Endothelial cell of umbilical vein (primary cell): ENCODE data around the gene OPCML. TPM values are rescaled to one million over a fixed set of nuclear protein-coding genes. Genes with fewer than 3 reads are reported as not detected.

Experiments
- BruUV-seq: library from RNA; stranded (reverse); fragments of 400-500 nt; replicated peaks from 2 replicates; lab custom pipeline; 2021; lab: Mats Ljungman, UMichigan
- CTCF ChIA-PET: fragments of 300-600, 350-600 bp; sonication (Branson Sonifier 250); formaldehyde crosslinking; loops from one replicate; lab custom pipeline; 2021; ENCODE audit warnings: antibody characterized with exemption, inconsistent platforms; lab: Charles Lee
- POLR2A ChIA-PET: fragments of 300-600, 350-600 bp; sonication (Branson Sonifier 250); formaldehyde crosslinking; loops from one replicate; lab custom pipeline; 2021; ENCODE audit warnings: antibody characterized with exemption, inconsistent platforms; lab: Charles Lee
- DNase-seq: peaks from one replicate; pipeline ENCODE4 v3.0.0-alpha.2; 2011; ENCODE audit warnings: low read depth, low spot score
- FAIRE-seq: peaks from 2 replicates; lab custom pipeline; 2011; peaks lifted over from hg19 to GRCh38; lab: Jason Lieb, UNC
- H2AFZ ChIP-seq: 2 replicates; pipeline ENCODE4 v1.6.0; 2012; ENCODE audit warnings: low read depth, low read length, control low read depth, inconsistent platforms
- H3K27ac ChIP-seq: 2 replicates; pipeline ENCODE4 v1.5.1; 2011; ENCODE audit warnings: low read depth, mild to moderate bottlenecking, control low read depth, low read length, moderate library complexity; ENCODE audit not compliant: insufficient read depth
- H3K27me3 ChIP-seq, 2 experiments: 2 replicates each; pipeline versions ENCODE4 v1.6.0 to v1.6.1; 2011; ENCODE audit warnings: low read length in 2 of 2, mixed read lengths in 1 of 2; ENCODE audit not compliant: control insufficient read depth in 2 of 2, insufficient read depth in 2 of 2
- H3K36me3 ChIP-seq, 2 experiments: 2 replicates in 1 of 2; 3 replicates in 1 of 2; pipeline ENCODE4 v1.5.1; 2011; ENCODE audit warnings: low read length in 2 of 2, mild to moderate bottlenecking in 1 of 2, moderate library complexity in 1 of 2; ENCODE audit not compliant: control insufficient read depth in 2 of 2, insufficient read depth in 2 of 2; ENCODE audit errors: extremely low read depth in 1 of 2
- H3K4me1 ChIP-seq: 3 replicates; pipeline ENCODE4 v1.5.1; 2011; ENCODE audit warnings: mild to moderate bottlenecking, low read length; ENCODE audit not compliant: control insufficient read depth, insufficient read depth; ENCODE audit errors: extremely low read depth
- H3K4me2 ChIP-seq: 2 replicates; pipeline ENCODE4 v1.6.1; 2011; ENCODE audit warnings: low read length, control low read depth, mixed read lengths; ENCODE audit not compliant: insufficient read depth
- H3K4me3 ChIP-seq, 3 experiments: fragments of 200-600 bp in 1 of 3; sonication (generic), shearing (Covaris generic) in 1 of 3; replicated peaks in 1 of 3; 2 replicates each; pipeline ENCODE4 v1.5.1; 2011 to 2016; ENCODE audit warnings: control low read depth in 3 of 3, low read length in 3 of 3, mild to moderate bottlenecking in 2 of 3, inconsistent platforms in 1 of 3, low read depth in 1 of 3, moderate library complexity in 1 of 3; ENCODE audit not compliant: insufficient read depth in 1 of 3
- H3K79me2 ChIP-seq: 2 replicates; pipeline ENCODE4 v1.6.0; 2012; ENCODE audit warnings: low read length, inconsistent platforms; ENCODE audit not compliant: control insufficient read depth, insufficient read depth
- H3K9ac ChIP-seq: replicated peaks from 2 replicates; pipeline ENCODE3; 2011; ENCODE audit warnings: low read length, control low read depth; ENCODE audit not compliant: insufficient read depth; ENCODE audit errors: extremely low read depth
- H3K9me1 ChIP-seq: replicated peaks from 3 replicates; pipeline ENCODE4 v1.6.0; 2011; ENCODE audit warnings: mild to moderate bottlenecking, low read length; ENCODE audit not compliant: control insufficient read depth, insufficient read depth; ENCODE audit errors: extremely low read depth
- H3K9me3 ChIP-seq: replicated peaks from 2 replicates; pipeline ENCODE4 v1.5.1; 2012; ENCODE audit warnings: low read length, inconsistent platforms; ENCODE audit not compliant: control insufficient read depth, insufficient read depth
- H4K20me1 ChIP-seq: replicated peaks from 2 replicates; pipeline ENCODE3; 2011; ENCODE audit warnings: mild to moderate bottlenecking, low read length; ENCODE audit not compliant: control insufficient read depth, insufficient read depth; ENCODE audit errors: extremely low read depth
- EZH2 ChIP-seq: IDR thresholded peaks from 2 replicates; pipeline ENCODE4 v1.6.1; 2012; ENCODE audit warnings: borderline replicate concordance, low read depth, mild to moderate bottlenecking, moderate library complexity, low read length, inconsistent platforms; ENCODE audit not compliant: severe bottlenecking
- FOS ChIP-seq: IDR thresholded peaks from 2 replicates; pipeline ENCODE4 v1.6.1; 2011; ENCODE audit warnings: mild to moderate bottlenecking, low read length, moderate library complexity, borderline replicate concordance; ENCODE audit not compliant: insufficient read depth
- GATA2 ChIP-seq: IDR thresholded peaks from 2 replicates; pipeline ENCODE4 v1.7.0; 2011; ENCODE audit warnings: low read depth, mild to moderate bottlenecking, moderate library complexity, mixed read lengths, low read length; ENCODE audit not compliant: insufficient read length, insufficient read depth
- JUN ChIP-seq: IDR thresholded peaks from 2 replicates; pipeline ENCODE4 v1.6.1; 2011; ENCODE audit warnings: borderline replicate concordance, low read depth; ENCODE audit not compliant: insufficient read length, insufficient read depth
- MYC ChIP-seq: IDR thresholded peaks from one replicate; pipeline ENCODE4 v1.6.1; 2011; ENCODE audit warnings: mild to moderate bottlenecking, low read depth, low read length
- POLR2A ChIP-seq: IDR thresholded peaks from 2 replicates; pipeline ENCODE4 v1.6.1; 2012; ENCODE audit warnings: low read depth, mild to moderate bottlenecking, control low read depth, low read length
- POLR2AphosphoS5 ChIP-seq: IDR thresholded peaks from 2 replicates; pipeline ENCODE4 v1.6.1; 2012; ENCODE audit warnings: low read depth, mild to moderate bottlenecking, control low read depth, low read length, moderate library complexity; ENCODE audit not compliant: insufficient read depth
- dilution Hi-C: fragments of 300-500 bp; cut with MboI; formaldehyde crosslinking; loops from one replicate; pipeline ENCODE4 v1.15.0; 2019; ENCODE audit warnings: low sequenced_read_pairs; ENCODE audit not compliant: extremely low pct_ligation_motif_present
- intact Hi-C: fragments of 100-400 bp; cut with micrococcal nuclease; formaldehyde crosslinking; loops from one replicate; pipeline ENCODE4 v1.10.0; 2022
- polyA plus RNA-seq, 4 experiments: library from polyadenylated mRNA; depleted of rRNA in 3 of 4; stranded (reverse) in 3 of 4; unstranded in 1 of 4; fragments of >200 nt; gene quantifications; 2 replicates each; pipeline versions ENCODE4 v1.2.1 to v1.2.3, GENCODE V29; 2011 to 2012; ENCODE audit warnings: missing spikeins in 1 of 4
- total RNA-seq: library from RNA; stranded (reverse); gene quantifications from 2 replicates; pipeline ENCODE4 v1.2.3, GENCODE V29; 2021
- TF ChIP-seq, protein P1 (sequence below), 2 donors: IDR thresholded peaks; 1 replicate in 1 of 2; 2 replicates in 1 of 2; pipeline ENCODE4 v1.5.1; 2011; ENCODE audit warnings: low read length in 2 of 2, mild to moderate bottlenecking in 2 of 2, moderate library complexity in 2 of 2, control low read depth in 1 of 2, inconsistent platforms in 1 of 2, low read depth in 1 of 2; ENCODE audit not compliant: insufficient read depth in 1 of 2; ENCODE audit errors: extremely low read depth in 1 of 2
- TF ChIP-seq, protein P2 (sequence below): IDR thresholded peaks from 2 replicates; pipeline ENCODE4 v1.6.1; 2011; ENCODE audit not compliant: insufficient read depth, insufficient read length

OPCML gene
- total and polyA plus RNA-seq, 2 donors (not counting 3 experiments of a cell fraction or from before 2014, with no cell fraction given) = not detected

DNA sequence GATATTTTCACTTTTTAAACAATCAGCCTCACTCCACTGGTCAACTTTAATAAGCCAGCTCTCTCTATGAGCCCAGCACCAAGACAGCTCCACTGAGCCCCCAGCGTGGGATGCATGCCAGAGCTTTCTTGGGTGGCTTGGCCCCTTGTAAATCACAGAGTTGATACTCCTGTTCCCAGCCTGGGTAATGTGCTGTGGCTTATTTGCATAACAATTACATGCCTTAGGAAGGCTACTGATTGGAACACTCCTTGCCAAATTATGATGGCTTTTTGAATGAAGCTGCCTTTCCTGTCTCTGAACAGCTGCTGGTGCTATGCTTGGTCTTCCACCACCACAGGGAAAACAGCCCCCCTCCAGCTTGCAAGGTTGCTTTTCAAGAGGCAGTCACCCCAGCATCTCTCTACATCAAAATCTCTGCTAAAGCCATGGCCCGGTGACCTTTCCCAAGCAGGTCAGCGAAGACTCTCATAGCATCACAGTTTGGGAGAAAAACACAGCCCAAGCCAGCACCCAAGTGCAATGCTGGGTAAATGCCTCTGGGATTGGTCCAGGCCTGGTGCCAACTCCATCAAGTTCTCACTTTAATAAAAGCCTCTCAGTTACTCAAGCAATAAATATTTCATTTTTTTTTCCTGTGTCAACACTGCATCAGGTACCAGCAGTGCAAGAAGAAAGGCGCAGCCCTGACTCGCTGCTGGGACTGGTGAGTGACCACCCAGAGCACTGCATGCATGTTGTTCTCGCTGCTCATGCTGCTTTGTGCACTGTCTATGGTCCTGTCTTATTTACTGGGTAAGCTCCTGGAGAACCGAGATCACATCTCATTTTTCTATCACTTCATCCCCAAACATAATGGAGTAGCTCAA is 549.3 kb downstream of the OPCML start:
- dilution Hi-C loops = no loop called here
- H3K27ac ChIP-seq = no peak overlapping the region
- no peaks in the 10 kb centered on the region for H3K9me1 ChIP-seq
- no peak for TF ChIP-seq JUN
- no peak for TF ChIP-seq POLR2A
- TF ChIP-seq FOS = no peak
- no peak for TF ChIP-seq POLR2AphosphoS5
- TF ChIP-seq, protein P1, sequence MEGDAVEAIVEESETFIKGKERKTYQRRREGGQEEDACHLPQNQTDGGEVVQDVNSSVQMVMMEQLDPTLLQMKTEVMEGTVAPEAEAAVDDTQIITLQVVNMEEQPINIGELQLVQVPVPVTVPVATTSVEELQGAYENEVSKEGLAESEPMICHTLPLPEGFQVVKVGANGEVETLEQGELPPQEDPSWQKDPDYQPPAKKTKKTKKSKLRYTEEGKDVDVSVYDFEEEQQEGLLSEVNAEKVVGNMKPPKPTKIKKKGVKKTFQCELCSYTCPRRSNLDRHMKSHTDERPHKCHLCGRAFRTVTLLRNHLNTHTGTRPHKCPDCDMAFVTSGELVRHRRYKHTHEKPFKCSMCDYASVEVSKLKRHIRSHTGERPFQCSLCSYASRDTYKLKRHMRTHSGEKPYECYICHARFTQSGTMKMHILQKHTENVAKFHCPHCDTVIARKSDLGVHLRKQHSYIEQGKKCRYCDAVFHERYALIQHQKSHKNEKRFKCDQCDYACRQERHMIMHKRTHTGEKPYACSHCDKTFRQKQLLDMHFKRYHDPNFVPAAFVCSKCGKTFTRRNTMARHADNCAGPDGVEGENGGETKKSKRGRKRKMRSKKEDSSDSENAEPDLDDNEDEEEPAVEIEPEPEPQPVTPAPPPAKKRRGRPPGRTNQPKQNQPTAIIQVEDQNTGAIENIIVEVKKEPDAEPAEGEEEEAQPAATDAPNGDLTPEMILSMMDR (IDR thresholded peaks at IDR 0.05; ENCODE audit: extremely low read depth in 1 of 2, insufficient read depth in 1 of 2, low read depth in 1 of 2, low read length in 2 of 2) = no peak
- TF ChIP-seq GATA2 = no peak
- no peak for TF ChIP-seq EZH2
- TF ChIP-seq MYC = no peak
- TF ChIP-seq, protein P2, sequence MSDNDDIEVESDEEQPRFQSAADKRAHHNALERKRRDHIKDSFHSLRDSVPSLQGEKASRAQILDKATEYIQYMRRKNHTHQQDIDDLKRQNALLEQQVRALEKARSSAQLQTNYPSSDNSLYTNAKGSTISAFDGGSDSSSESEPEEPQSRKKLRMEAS = no peak
- no TSS peak for BruUV-seq
- H3K79me2 ChIP-seq = no peaks in the 10 kb centered on the region
- no peak overlapping the region for H3K9ac ChIP-seq
- no peaks in the 10 kb centered on the region for H3K4me1 ChIP-seq
- no peaks in the 10 kb centered on the region for H4K20me1 ChIP-seq
- DNase-seq = no peak
- peaks cover 2% of the 10 kb centered on the region for H3K9me3 ChIP-seq
- intact Hi-C loops = no loop called here
- H3K4me3 ChIP-seq = no peak overlapping the region
- no peaks in the 10 kb centered on the region for H3K27me3 ChIP-seq
- no peaks in the 10 kb centered on the region for H3K36me3 ChIP-seq
- ChIA-PET POLR2A (no interaction called here), CTCF (no interaction called here)
- H3K4me2 ChIP-seq = no peak overlapping the region
- H2AFZ ChIP-seq = no peak overlapping the region
- no peak for FAIRE-seq
